ENCODE measurements around the gene ACKR2. TPM values are rescaled to one million over a fixed set of nuclear protein-coding genes. Genes with fewer than 3 reads are reported as not detected.

Gene ACKR2
- total and polyA plus RNA-seq, 2 donors (not counting 3 experiments of a cell fraction or from before 2014, with no cell fraction given), result 0.01 TPM; not detected in 1

GRCh38 chr3:42786212-42786611, 23.0 kb upstream of the ACKR2 start:
- TF ChIP-seq EZH2 (IDR thresholded peaks at IDR 0.05; ENCODE audit: borderline replicate concordance, low read depth, low read length, severe bottlenecking), result no peak
- TF ChIP-seq POLR2AphosphoS5 (IDR thresholded peaks at IDR 0.05; ENCODE audit: insufficient read depth, low read depth, low read length), result no peak
- no peak for TF ChIP-seq MYC (IDR thresholded peaks at IDR 0.05; ENCODE audit: low read depth, low read length)
- TF ChIP-seq CTCF (IDR thresholded peaks at IDR 0.05; ENCODE audit: extremely low read depth in 1 of 2, insufficient read depth in 1 of 2, low read depth in 1 of 2, low read length in 2 of 2), result no peak
- no peak for TF ChIP-seq MAX (IDR thresholded peaks at IDR 0.05; ENCODE audit: insufficient read depth, insufficient read length)
- no peak for TF ChIP-seq GATA2 (IDR thresholded peaks at IDR 0.05; ENCODE audit: insufficient read depth, insufficient read length, low read depth, low read length)
- TF ChIP-seq POLR2A (IDR thresholded peaks at IDR 0.05; ENCODE audit: low read depth, low read length), result no peak
- TF ChIP-seq JUN (IDR thresholded peaks at IDR 0.05; ENCODE audit: borderline replicate concordance, insufficient read depth, insufficient read length, low read depth), result no peak
- TF ChIP-seq FOS (IDR thresholded peaks at IDR 0.05; ENCODE audit: borderline replicate concordance, insufficient read depth, low read length), result no peak
- peaks cover 4% of the 10 kb centered on the region for H4K20me1 ChIP-seq (replicated peaks; ENCODE audit: control insufficient read depth, extremely low read depth, insufficient read depth, low read length)
- no peak overlapping the region for H3K9ac ChIP-seq (replicated peaks; ENCODE audit: extremely low read depth, insufficient read depth, low read length)
- dilution Hi-C loops (cut with MboI; ENCODE audit: extremely low pct_ligation_motif_present, low sequenced_read_pairs) (no loop called here), intact Hi-C loops (cut with micrococcal nuclease) (no loop called here)
- no peak overlapping the region for H3K4me3 ChIP-seq (replicated peaks in 1 of 3; ENCODE audit: insufficient read depth in 1 of 3, low read depth in 1 of 3, low read length in 3 of 3)
- DNase-seq (ENCODE audit: low read depth, low spot score) (no peak), FAIRE-seq (no peak)
- no peak overlapping the region for H2AFZ ChIP-seq (ENCODE audit: low read depth, low read length)
- peaks cover 7% of the 10 kb centered on the region for H3K79me2 ChIP-seq (ENCODE audit: control insufficient read depth, insufficient read depth, low read length)
- POLR2A ChIA-PET, result no interaction called here
- CTCF ChIA-PET, result interaction anchor here (3.7 kb wide), 1 partner anchor 53 kb away, joined by 13 read pairs; no protein-coding TSS in a partner anchor
- peaks cover 0 to 13% of the 10 kb centered on the region in 2 experiments for H3K36me3 ChIP-seq (ENCODE audit: control insufficient read depth in 2 of 2, extremely low read depth in 1 of 2, insufficient read depth in 2 of 2, low read length in 2 of 2)
- H3K4me2 ChIP-seq (ENCODE audit: insufficient read depth, low read length), result no peak overlapping the region
- no peaks in the 10 kb centered on the region for H3K9me1 ChIP-seq (replicated peaks; ENCODE audit: control insufficient read depth, extremely low read depth, insufficient read depth, low read length)
- no peaks in the 10 kb centered on the region for H3K9me3 ChIP-seq (replicated peaks; ENCODE audit: control insufficient read depth, insufficient read depth, low read length)
- H3K27me3 ChIP-seq (ENCODE audit: control insufficient read depth in 2 of 2, insufficient read depth in 2 of 2, low read length in 2 of 2), result no peaks in the 10 kb centered on the region
- no TSS peak for BruUV-seq (replicated peaks)
- no peaks in the 10 kb centered on the region for H3K4me1 ChIP-seq (ENCODE audit: control insufficient read depth, extremely low read depth, insufficient read depth, low read length)
- no peak overlapping the region for H3K27ac ChIP-seq (ENCODE audit: insufficient read depth, low read depth, low read length)

Measured in endothelial cell of umbilical vein (primary cell).